H1 (cell line): ENCODE data around the gene ABL2. TPM values are rescaled to one million over a fixed set of nuclear protein-coding genes. Genes with fewer than 3 reads are reported as not detected.

ENCODE experiments used
- polyA plus RNA-seq, 7 experiments: library from polyadenylated mRNA; depleted of rRNA in 3 of 7; stranded (reverse) in 5 of 7; unstranded in 2 of 7; fragments of >200 nt in 5 of 7; fragments of 200-250 nt in 2 of 7; gene quantifications; 1 replicate in 5 of 7; 2 replicates in 1 of 7; 4 replicates in 1 of 7; pipeline versions ENCODE4 v1.2.1 to v1.2.3, GENCODE V29; 2011 to 2013; ENCODE audit warnings: missing spikeins in 2 of 7, mixed read lengths in 2 of 7
- total RNA-seq: library from RNA; stranded (reverse); fragmentation: NEBNext Ultra II Directional; extraction: Animal tissue kit (Norgen Biotek cat#: 25700); gene quantifications from 2 replicates; pipeline ENCODE4 v1.2.1, GENCODE V29; 2021
- TF ChIP-seq, protein P1 (sequence below): fragments of 300-600 bp; sonication (generic); IDR thresholded peaks from 2 replicates; pipeline ENCODE4 v1.7.1; 2012; ENCODE audit warnings: low read length, moderate library complexity, mild to moderate bottlenecking, inconsistent platforms; ENCODE audit not compliant: insufficient replicate concordance

ABL2 gene
- total and polyA plus RNA-seq, 2 of the 8 experiments (the other 6 are each of a cell fraction or from before 2014, with no cell fraction given): 4.5 to 19.1 TPM

DNA sequence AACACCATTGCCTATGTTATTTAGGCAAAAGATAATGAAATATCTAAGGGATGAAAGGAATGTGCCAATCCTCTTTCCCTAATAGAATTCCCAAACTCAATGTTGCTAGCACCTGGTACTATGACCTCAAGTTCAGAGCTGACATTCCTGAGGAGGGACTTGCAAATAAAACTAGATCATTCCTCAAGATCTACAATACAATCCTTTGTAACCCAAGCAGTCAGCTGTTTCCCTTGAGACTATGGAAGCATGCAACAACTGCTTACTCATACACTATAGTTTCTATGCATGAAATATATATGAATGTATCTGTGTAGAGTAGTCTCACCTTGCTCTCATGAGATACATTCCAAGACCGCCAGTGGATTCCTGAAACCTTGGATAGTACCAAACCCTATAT lies 65.0 kb downstream of the ABL2 start (continued):
- TF ChIP-seq, protein P1, sequence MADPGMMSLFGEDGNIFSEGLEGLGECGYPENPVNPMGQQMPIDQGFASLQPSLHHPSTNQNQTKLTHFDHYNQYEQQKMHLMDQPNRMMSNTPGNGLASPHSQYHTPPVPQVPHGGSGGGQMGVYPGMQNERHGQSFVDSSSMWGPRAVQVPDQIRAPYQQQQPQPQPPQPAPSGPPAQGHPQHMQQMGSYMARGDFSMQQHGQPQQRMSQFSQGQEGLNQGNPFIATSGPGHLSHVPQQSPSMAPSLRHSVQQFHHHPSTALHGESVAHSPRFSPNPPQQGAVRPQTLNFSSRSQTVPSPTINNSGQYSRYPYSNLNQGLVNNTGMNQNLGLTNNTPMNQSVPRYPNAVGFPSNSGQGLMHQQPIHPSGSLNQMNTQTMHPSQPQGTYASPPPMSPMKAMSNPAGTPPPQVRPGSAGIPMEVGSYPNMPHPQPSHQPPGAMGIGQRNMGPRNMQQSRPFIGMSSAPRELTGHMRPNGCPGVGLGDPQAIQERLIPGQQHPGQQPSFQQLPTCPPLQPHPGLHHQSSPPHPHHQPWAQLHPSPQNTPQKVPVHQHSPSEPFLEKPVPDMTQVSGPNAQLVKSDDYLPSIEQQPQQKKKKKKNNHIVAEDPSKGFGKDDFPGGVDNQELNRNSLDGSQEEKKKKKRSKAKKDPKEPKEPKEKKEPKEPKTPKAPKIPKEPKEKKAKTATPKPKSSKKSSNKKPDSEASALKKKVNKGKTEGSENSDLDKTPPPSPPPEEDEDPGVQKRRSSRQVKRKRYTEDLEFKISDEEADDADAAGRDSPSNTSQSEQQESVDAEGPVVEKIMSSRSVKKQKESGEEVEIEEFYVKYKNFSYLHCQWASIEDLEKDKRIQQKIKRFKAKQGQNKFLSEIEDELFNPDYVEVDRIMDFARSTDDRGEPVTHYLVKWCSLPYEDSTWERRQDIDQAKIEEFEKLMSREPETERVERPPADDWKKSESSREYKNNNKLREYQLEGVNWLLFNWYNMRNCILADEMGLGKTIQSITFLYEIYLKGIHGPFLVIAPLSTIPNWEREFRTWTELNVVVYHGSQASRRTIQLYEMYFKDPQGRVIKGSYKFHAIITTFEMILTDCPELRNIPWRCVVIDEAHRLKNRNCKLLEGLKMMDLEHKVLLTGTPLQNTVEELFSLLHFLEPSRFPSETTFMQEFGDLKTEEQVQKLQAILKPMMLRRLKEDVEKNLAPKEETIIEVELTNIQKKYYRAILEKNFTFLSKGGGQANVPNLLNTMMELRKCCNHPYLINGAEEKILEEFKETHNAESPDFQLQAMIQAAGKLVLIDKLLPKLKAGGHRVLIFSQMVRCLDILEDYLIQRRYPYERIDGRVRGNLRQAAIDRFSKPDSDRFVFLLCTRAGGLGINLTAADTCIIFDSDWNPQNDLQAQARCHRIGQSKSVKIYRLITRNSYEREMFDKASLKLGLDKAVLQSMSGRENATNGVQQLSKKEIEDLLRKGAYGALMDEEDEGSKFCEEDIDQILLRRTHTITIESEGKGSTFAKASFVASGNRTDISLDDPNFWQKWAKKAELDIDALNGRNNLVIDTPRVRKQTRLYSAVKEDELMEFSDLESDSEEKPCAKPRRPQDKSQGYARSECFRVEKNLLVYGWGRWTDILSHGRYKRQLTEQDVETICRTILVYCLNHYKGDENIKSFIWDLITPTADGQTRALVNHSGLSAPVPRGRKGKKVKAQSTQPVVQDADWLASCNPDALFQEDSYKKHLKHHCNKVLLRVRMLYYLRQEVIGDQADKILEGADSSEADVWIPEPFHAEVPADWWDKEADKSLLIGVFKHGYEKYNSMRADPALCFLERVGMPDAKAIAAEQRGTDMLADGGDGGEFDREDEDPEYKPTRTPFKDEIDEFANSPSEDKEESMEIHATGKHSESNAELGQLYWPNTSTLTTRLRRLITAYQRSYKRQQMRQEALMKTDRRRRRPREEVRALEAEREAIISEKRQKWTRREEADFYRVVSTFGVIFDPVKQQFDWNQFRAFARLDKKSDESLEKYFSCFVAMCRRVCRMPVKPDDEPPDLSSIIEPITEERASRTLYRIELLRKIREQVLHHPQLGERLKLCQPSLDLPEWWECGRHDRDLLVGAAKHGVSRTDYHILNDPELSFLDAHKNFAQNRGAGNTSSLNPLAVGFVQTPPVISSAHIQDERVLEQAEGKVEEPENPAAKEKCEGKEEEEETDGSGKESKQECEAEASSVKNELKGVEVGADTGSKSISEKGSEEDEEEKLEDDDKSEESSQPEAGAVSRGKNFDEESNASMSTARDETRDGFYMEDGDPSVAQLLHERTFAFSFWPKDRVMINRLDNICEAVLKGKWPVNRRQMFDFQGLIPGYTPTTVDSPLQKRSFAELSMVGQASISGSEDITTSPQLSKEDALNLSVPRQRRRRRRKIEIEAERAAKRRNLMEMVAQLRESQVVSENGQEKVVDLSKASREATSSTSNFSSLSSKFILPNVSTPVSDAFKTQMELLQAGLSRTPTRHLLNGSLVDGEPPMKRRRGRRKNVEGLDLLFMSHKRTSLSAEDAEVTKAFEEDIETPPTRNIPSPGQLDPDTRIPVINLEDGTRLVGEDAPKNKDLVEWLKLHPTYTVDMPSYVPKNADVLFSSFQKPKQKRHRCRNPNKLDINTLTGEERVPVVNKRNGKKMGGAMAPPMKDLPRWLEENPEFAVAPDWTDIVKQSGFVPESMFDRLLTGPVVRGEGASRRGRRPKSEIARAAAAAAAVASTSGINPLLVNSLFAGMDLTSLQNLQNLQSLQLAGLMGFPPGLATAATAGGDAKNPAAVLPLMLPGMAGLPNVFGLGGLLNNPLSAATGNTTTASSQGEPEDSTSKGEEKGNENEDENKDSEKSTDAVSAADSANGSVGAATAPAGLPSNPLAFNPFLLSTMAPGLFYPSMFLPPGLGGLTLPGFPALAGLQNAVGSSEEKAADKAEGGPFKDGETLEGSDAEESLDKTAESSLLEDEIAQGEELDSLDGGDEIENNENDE: no peak
